HG02870 (cell line): ENCODE measurements around the gene PRAF2.

Experiments used
- ATAC-seq: cut with Tn5 transposase; IDR thresholded peaks from one replicate; pipeline ENCODE4 v1.9.1; 2021; ENCODE audit warnings: mild to moderate bottlenecking, moderate library complexity; ENCODE audit not compliant: unreplicated experiment

PRAF2 gene

GRCh38 chrX:49043220-49043986 lies 30.4 kb downstream of the PRAF2 start, which contains the start of gene TFE3:
Gene TFE3, minus strand, starts transcription at chrX:49043357. Its CDS starts 131 bp downstream, at chrX:49043226.
- peak; percentile 82 for ATAC-seq

GRCh38 chrX:49042581-49043219 lies 31.1 kb downstream of the PRAF2 start:
- ATAC-seq, result no peak

GRCh38 chrX:49041744-49042580 lies 31.8 kb downstream of the PRAF2 start:
- ATAC-seq, result no peak

GRCh38 chrX:49040376-49040955 lies 33.3 kb downstream of the PRAF2 start:
- ATAC-seq, result no peak

- ATAC-seq, result no peak
These were observed 34.0 kb downstream of the PRAF2 start for GRCh38 chrX:49039598-49040375.

GRCh38 chrX:49037883-49038475 lies 35.8 kb downstream of the PRAF2 start:
- no peak for ATAC-seq

- no peak for ATAC-seq
These were observed 43.5 kb downstream of the PRAF2 start for GRCh38 chrX:49030283-49030682.

GRCh38 chrX:49029876-49030275 lies 43.9 kb downstream of the PRAF2 start:
- ATAC-seq, result no peak
